Uterus (tissue), 4 donors: Measurements from ENCODE around the gene PAM. TPM values are rescaled to one million over a fixed set of nuclear protein-coding genes. Genes with fewer than 3 reads are reported as not detected.

Source experiments
- DNase-seq, 2 donors: peaks; one replicate each; pipeline ENCODE4 v3.0.0-alpha.2; 2019 to 2020
- H3K27ac ChIP-seq, 2 donors: fragments of 200-600 bp; sonication (generic); 1 replicate in 1 of 2; 2 replicates in 1 of 2; pipeline ENCODE4 v1.5.1; 2016 to 2018
- H3K27me3 ChIP-seq, 2 donors: fragments of 200-600 bp; sonication (generic); one replicate each; pipeline ENCODE4 v1.5.1; 2018 to 2019; ENCODE audit warnings: control low read depth in 1 of 2
- H3K36me3 ChIP-seq, 2 donors: fragments of 200-600 bp; sonication (generic); one replicate each; pipeline ENCODE4 v1.5.1; 2019; ENCODE audit warnings: control low read depth in 1 of 2
- H3K4me1 ChIP-seq, 2 donors: fragments of 200-600 bp; sonication (generic); one replicate each; pipeline ENCODE4 v1.5.1; 2018 to 2019; ENCODE audit warnings: control low read depth in 1 of 2
- H3K4me3 ChIP-seq, 2 donors: fragments of 200-600 bp; sonication (generic); 1 replicate in 1 of 2; 2 replicates in 1 of 2; pipeline ENCODE4 v1.5.1; 2018 to 2019; ENCODE audit warnings: mild to moderate bottlenecking in 1 of 2
- H3K9me3 ChIP-seq, 2 donors: fragments of 200-600 bp; sonication (generic); one replicate each; pipeline ENCODE4 v1.5.1; 2019; ENCODE audit warnings: control low read depth in 1 of 2
- CTCF ChIP-seq, 4 experiments: fragments of 200-600 bp in 2 of 4; fragments of 450-650 bp in 2 of 4; sonication (generic) in 2 of 4; IDR thresholded peaks; one replicate each; pipeline ENCODE4 v1.5.1; 2016 to 2019; ENCODE audit warnings: antibody characterized with exemption in 4 of 4, mild to moderate bottlenecking in 2 of 4, moderate library complexity in 1 of 4
- POLR2A ChIP-seq, 2 donors: fragments of 450-650 bp; IDR thresholded peaks; one replicate each; pipeline ENCODE4 v1.6.1; 2016; ENCODE audit warnings: antibody characterized with exemption in 2 of 2, mild to moderate bottlenecking in 1 of 2, moderate library complexity in 1 of 2
- intact Hi-C: fragments of 100-400 bp; cut with DNase I; formaldehyde crosslinking; loops from one replicate; pipeline ENCODE4 v1.15.1; 2023; ENCODE audit warnings: low total_unique reads
- total RNA-seq, 4 donors: library from RNA; depleted of rRNA in 3 of 4; stranded (reverse); fragments of >200 nt in 3 of 4; gene quantifications; one replicate each; pipeline versions ENCODE4 v1.1.0 to v1.2.4, GENCODE V29; 2014 to 2023
- donor health status: DM: yes; HTN: yes; CAD: no.

The PAM gene
- total RNA-seq, 4 donors from 2014 or later = 101 to 502 (median 168) TPM

GRCh38 chr5:102986074-102986473 lies 231.0 kb downstream of the PAM start:
- Histone ChIP-seq H3K4me3 (no peak overlapping the region), H3K27me3 (no peaks in the 10 kb centered on the region), H3K4me1 (no peaks in the 10 kb centered on the region), H3K36me3 (no peaks in the 10 kb centered on the region), H3K9me3 (no peaks in the 10 kb centered on the region), H3K27ac (no peak overlapping the region)
- DNase-seq = no peak
- intact Hi-C loops = no loop called here
- no peak for TF ChIP-seq CTCF (IDR thresholded peaks at IDR 0.05)
- no peak for TF ChIP-seq POLR2A (IDR thresholded peaks at IDR 0.05)

GRCh38 chr5:102988459-102988858 lies 233.4 kb downstream of the PAM start:
- H3K4me1 ChIP-seq = no peaks in the 10 kb centered on the region
- no peaks in the 10 kb centered on the region for H3K36me3 ChIP-seq
- no peaks in the 10 kb centered on the region for H3K9me3 ChIP-seq
- TF ChIP-seq POLR2A (IDR thresholded peaks at IDR 0.05) = no peak
- no peak for TF ChIP-seq CTCF (IDR thresholded peaks at IDR 0.05)
- intact Hi-C loops = no loop called here
- H3K27ac ChIP-seq = no peak overlapping the region
- no peak for DNase-seq
- no peak overlapping the region for H3K4me3 ChIP-seq
- H3K27me3 ChIP-seq = no peaks in the 10 kb centered on the region

- Histone ChIP-seq H3K36me3 (no peaks in the 10 kb centered on the region), H3K27me3 (no peaks in the 10 kb centered on the region), H3K27ac (no peak overlapping the region), H3K4me3 (no peak overlapping the region), H3K4me1 (no peaks in the 10 kb centered on the region), H3K9me3 (no peaks in the 10 kb centered on the region)
- DNase-seq = no peak
- intact Hi-C loops = no loop called here
- TF ChIP-seq POLR2A (IDR thresholded peaks at IDR 0.05) = no peak
- no peak for TF ChIP-seq CTCF (IDR thresholded peaks at IDR 0.05)
Measured at GRCh38 chr5:102991802-102992201, 236.7 kb downstream of the PAM start.

GRCh38 chr5:102996011-102996575 lies 241.0 kb downstream of the PAM start:
- TF ChIP-seq POLR2A (IDR thresholded peaks at IDR 0.05) = no peak
- no peak for TF ChIP-seq CTCF (IDR thresholded peaks at IDR 0.05)
- no peaks in the 10 kb centered on the region for H3K4me1 ChIP-seq

GRCh38 chr5:102998224-102998623 lies 243.1 kb downstream of the PAM start:
- intact Hi-C loops = no loop called here
- Histone ChIP-seq H3K9me3 (no peaks in the 10 kb centered on the region), H3K36me3 (no peaks in the 10 kb centered on the region), H3K4me1 (no peaks in the 10 kb centered on the region), H3K27me3 (no peaks in the 10 kb centered on the region), H3K27ac (no peak overlapping the region), H3K4me3 (no peak overlapping the region)
- TF ChIP-seq POLR2A (IDR thresholded peaks at IDR 0.05) = no peak
- no peak for TF ChIP-seq CTCF (IDR thresholded peaks at IDR 0.05)
- no peak for DNase-seq

More at GRCh38 chr5:102996011-102996575, 241.0 kb downstream of the PAM start:
- no peak overlapping the region for H3K27ac ChIP-seq
- no peaks in the 10 kb centered on the region for H3K36me3 ChIP-seq
- intact Hi-C loops = no loop called here
- H3K4me3 ChIP-seq = no peak overlapping the region
- no peaks in the 10 kb centered on the region for H3K27me3 ChIP-seq
- no peak for DNase-seq
- H3K9me3 ChIP-seq = no peaks in the 10 kb centered on the region
